NCI-H1417 treated with DMSO at 0.1 percent for 48 hours (cell line): Measurements from ENCODE around the gene NPAS3.
"Not testable (repeated sequence)": the region's sequence is repeated elsewhere in the genome, so short reads cannot be mapped to it uniquely, and the experiment has no call there.

Source experiments
- DNase-seq: peaks from one replicate; lab custom pipeline; 2025; lab: John Stamatoyannopoulos, UW

Gene NPAS3

DNA sequence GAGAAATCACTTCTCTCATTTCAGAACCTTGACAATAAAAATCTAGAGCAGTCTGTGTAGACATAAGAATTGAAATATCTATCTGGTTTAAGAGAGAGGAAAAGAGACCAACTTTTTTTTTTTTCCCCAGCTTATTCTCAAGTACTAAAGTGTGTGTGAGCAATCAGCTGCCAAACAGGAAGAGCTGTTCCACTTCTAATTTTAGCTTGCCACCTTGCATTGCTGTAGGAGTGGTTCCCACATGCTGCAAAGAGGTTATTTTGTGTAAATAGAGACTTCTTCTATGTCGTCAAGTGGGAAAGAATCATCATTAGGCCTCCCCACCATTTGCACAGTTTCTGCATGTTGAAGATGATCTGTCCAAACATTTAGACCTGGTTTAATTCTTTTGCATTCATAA is 142.6 kb downstream of the NPAS3 start:
- DNase-seq: no peak

DNA sequence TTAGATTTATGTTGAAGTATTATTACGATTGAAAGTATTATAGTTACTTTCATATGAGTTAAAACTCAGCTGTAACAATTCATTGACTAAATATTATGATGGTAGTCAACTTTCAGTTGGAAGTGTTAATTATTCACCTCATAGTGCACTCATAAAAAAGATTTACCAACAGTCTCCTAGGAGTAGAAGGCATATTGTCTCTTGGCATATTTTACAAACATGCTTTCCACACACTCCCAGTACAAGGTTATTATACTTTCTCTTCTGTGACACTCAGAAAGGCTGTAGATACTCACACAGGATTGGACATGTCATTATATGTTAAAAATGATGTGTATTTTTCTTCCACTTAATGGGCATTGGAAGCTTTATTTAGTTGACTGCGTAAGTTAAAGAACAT is 147.1 kb downstream of the NPAS3 start:
- DNase-seq: no peak

DNA sequence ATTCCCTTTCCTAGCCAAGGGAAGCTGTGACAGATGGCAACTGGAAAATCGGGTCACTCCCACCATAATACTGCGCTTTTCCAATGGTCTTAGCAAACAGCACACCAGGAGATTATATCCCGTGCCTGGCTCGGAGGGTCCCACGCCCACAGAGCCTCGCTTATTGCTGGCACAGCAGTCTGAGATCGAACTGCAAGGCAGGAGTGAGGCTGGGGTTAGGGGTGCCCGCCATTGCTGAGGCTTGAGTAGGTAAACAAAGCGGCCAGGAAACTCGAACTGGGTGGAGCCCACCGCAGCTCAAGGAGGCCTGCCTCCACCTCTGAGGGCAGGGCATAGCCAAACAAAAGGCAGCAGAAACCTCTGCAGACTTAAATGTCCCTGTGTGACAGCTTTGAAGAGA is 149.6 kb downstream of the NPAS3 start:
- not testable (repeated sequence) for DNase-seq

DNA sequence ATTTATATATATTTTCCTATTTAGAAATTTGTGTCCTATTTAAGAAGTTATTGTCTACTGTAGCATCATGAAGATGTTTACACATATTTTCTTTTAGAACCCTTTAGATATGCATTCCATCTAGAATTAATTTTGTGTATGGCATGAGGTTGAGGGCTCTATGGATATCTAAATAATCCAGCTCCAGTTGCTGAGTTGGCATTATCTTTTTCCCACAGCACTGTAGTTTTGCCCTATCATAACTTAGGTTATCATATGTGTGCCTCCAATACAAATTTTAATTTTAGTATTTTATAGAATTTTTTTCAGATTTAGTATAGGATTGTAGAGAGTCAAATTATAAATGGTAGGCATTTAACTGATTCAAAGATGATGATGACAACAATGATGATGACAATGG is 159.3 kb downstream of the NPAS3 start:
- no peak for DNase-seq

DNA sequence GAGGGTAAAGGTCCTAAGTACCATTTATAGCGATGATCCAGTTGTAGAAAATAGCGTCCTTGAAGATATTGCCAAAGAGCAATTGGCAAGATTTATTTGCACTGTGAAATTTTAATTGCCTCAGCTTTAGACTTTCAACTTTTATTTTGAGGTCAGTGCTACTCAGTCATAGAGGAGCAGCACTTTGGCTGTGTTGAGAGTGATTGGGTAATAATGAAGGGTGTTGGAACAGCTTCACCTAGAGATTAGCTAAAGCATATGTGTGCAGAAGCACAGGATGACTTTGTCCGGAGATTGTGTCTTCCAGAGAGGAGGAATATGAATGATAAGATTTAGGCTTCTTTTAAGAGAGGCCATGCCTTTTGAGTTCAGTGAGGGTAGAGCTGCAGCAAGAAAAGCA is 164.8 kb downstream of the NPAS3 start:
- DNase-seq: no peak

DNA sequence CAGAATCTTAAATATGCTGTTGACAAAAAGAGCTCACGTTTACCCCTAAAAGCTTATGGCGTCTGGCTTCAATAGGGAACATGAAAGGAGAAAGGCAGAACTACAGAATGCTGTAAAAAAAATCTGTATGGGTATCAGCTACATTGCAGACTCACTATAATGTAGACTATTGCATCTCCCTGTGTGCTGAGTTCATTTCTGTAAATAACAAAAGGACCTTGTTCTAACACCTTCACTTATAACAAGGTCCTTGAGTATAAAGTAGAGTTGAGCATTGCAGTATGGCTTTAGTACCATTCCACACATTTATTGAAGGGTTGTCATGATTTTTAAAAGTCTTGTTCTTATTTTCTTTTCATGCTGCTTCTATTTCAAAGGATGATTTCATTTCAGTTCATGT is 165.3 kb downstream of the NPAS3 start:
- no peak for DNase-seq

DNA sequence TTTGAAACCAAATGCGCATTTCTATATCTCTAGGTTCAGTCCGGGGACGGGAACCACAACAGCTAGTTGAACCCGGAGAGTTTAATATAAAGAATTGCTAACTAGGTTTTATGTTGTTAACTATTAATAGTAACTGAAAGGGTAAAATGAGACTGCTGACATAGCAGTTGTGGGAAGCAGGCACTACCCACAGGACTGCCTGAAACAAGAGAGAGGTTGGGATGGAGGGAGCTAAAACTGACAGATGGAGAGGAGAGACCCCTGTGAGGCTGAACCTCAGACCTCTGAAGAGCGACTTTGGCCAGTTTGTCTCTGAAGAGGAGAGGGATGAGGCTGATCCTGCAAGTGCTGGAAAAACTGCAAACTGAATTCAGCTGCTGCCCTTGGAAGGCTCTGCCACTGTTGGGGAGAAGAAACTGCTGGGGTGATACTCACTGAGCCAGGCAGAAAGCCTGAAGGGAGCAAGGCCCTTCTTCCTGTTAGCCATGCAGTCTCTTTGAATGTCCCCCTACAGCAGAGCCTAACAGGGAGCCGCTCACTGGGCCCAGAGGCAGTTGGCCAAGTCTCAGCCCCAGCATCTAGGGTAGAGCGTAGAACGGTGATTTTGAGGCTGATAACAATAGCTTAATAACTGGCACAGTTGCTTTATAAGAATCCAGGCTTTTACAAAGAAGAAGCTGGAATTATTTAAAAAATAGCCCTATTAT is 172.2 kb downstream of the NPAS3 start:
- DNase-seq: no peak

DNA sequence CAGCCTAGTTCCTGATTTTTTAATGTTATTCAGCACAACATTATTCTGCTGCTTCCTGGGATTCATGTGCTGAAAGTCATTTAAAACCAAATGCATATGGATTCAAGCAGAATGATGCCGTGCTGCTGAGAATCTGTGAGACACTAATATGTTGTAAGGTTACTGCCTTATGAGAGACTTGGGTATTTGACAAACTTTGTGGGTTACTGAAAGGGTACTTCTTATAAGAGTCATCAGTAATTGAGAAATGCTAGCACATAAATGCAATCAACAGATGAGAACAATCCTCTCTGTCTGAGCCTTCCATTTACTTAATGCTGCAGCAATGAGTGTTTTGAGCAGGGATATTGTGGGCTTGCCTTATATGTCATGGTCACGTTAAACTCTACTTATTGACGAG is 175.7 kb downstream of the NPAS3 start:
- no peak for DNase-seq

DNA sequence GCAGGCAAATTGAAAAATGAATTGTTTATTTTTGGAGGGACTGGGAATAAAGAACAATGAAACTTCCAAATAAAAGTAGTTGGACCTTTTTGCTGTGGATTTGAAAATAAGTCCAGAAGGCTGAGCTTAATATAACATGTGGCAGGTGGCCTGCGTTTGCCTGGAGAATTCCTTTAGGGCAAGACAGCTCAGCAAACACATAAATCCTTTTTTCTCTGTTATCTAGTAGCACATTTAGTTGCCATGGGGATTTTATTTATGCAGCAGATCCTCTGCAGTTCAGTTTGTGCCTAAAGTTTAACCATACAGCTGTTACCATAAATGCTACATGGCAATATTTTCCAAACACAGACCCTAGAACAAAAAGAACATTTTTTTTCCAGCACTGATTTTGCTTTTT is 180.0 kb downstream of the NPAS3 start:
- DNase-seq: peak; percentile 85

DNA sequence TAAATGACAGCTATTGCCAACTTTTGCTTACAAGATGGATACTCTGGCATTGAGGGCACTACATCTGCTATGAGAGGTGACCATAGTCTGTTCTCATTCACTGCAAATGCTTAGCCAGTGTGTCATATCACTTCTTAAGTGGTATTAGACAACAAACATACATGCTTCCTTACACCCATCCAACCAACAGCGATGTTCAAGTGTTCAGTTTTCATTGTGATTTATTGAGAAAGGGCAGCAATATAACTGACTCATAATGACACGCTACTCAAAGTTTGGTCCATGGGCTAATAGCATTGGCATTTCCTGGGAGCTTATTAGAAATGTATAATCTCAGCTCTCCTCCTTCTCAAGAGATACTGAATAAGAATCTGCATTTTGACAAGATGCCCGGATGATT is 181.7 kb downstream of the NPAS3 start:
- DNase-seq: no peak

DNA sequence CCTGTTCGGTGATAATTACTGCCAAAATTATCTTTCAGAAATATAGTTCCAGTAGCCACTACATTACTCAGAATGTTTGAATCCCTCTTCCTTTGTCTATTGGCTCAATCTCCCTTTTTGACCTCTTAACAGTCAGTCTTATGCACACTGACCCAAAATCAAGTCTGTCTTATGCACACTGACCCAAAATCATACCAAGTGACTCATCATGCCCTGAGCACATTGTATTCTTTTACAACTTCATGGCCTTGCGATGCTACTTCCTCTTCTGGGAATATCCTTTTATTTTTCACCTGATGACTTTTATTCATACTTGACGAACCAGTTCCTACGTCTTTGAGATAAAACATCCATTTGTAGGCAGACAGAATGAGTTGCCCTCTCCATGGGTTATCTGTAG is 182.3 kb downstream of the NPAS3 start:
- DNase-seq: no peak

DNA sequence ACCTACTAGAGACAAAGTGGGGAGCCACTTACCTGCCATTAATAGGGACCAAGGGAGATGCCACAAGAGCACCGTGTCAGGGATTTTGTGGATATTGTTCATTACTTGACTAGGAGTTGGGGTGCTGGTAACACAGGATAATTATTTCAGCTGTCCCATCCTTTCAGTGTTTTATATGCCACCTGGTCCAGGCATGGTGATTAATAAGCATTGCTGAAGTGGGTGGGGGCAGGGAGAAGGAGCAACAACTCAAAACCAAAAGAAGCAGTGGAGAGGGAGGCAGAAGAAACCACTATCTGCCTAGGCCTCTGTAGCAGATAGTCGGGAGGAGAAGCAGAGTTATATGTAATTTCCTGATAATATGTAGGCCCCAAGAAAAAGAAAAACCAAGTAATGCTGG is 184.6 kb downstream of the NPAS3 start:
- no peak for DNase-seq

DNA sequence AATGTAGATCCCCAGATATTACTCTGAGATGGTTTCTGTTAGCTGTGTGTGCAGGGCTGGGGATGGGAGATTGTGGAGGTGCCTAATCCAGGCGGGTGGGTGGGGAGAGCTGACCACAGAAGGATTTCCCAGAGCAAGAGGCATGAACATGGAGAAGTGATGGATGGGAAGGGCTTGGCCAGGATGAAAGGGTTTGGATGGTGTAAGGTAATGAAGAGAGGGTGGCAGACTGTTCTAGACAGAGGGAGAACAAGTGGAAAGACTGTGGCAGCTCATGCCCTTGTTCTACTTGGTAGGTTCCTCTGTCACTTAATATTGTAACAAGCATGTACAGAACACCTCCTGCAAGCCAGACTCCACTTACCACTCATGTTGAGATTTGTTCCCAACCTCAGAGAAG is 187.8 kb downstream of the NPAS3 start:
- DNase-seq: no peak

DNA sequence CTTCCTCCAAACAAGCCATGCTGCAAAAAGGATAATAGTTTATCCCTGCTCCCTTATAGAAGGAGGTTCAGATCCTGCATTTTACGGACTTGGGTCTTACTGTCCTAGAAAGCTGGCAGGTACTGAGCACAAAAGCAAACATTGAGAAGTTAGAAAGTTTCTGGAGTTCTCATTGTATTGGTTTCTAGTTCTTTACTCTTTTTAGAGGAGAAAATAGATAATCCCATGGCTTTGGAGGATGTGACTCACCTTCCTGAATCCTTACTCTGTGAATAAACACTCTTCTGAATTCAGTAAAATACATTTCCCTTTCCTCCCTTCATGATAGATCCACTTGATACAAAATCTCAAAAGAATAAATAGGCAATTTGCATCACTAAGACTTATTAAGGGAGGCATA is 188.9 kb downstream of the NPAS3 start:
- no peak for DNase-seq

DNA sequence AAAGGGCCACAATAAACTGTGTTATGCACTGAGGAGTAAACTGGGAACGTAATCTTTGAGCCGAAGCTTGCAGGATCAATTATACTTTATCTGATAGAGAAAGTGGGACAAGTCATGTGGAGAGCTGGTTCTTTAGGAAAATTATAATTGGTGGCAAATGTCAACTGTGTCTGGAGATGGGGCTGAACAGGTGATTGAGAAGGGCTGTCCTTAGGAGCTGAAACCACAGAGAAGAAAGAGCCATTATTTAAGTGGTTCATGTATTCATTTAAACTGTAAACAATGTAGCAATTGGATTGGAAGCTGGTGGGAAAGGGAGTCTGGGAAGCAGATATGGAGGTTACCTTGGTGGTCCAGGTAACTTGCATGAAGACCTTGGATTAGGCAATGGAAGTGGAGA is 193.1 kb downstream of the NPAS3 start:
- no peak for DNase-seq

DNA sequence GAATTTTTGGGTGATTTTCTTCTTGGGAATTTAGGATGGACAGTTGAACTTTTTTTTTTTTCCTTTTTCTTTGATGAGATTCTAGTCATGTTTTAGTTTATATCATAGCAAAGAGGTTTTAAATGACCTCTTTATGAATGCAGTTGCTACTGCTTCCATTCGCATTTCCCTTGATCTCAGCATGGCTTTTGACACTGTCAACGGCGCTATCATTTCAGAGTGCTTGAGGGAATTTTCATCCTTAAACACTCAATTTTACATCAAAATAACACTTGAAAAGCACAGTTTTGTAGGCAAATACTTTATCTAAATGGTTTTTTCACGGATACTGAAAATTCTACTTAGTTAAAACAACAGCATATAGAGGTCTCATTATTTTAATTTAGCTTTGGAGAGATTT is 195.5 kb downstream of the NPAS3 start:
- no peak for DNase-seq

DNA sequence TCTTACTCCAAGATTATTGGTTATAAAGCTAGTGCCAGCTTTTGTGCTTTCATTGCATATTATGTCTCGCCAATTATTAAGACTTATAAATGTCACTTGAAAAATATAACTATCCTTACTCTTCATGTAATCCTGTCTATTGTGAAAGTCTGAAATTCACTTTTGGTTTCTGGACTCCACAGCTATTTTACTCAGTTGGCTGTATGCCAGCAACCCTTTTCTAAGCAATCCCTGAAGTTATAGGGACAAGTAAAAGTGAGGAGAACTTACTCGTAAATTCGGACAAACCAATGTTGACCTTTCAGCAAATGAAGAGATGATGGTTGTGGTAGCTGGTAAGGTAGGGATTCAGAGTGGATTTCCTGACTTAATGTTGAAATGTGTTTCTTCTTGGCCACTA is 196.3 kb downstream of the NPAS3 start:
- DNase-seq: no peak

DNA sequence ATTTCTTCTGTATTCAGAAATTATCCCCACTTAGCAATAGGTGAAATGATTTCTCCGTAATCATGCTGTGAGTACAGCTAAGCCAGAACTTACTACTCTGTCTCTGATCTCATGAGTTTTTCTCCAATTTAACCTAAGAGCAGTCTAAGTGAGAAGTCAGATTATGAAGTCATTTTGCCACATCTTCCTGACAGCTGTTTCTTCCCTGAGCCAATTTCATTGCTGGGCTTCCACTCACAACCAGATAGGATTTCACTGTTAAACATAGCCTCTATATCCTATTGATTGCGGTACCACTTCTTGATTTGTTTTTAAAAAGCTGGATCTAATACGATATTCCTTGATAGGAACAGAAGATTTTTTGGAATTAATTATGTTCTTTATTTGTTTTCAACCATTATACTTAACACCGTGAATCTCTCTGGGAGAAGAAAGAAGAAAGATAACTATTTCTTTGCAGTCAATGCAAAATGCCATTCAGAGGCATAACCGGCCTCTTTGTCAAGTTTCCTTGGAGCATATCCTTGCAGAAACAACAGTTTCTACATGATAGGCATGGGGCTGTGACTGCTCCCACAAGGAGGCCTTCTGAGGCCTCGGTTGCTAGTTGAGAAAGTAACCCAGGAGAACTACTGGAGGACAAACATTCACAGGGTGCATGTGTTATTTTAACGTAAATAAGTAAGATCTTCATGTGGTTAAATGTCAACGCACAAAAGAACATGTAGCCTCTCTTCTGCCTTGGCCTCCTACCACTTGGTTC is 212.2 kb downstream of the NPAS3 start:
- DNase-seq: no peak

DNA sequence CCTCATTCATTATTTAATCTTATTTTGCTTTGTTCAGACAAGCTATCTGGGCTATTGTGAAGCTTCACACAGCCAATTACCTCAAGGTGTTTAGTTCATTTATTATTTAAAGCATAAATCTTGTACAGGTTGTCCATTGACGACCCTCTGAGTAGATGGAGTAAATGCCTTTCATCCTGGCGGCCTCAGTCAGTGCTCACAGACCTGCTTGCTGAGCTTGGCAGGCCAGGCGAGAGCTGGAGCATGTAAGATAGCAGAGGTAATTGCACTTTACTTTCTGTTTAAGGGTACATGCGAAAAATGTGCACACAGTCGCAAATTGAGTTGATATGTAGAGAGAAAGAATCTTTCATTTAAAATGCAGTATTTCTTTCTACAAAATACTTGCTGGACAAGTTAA is 224.4 kb downstream of the NPAS3 start:
- no peak for DNase-seq

DNA sequence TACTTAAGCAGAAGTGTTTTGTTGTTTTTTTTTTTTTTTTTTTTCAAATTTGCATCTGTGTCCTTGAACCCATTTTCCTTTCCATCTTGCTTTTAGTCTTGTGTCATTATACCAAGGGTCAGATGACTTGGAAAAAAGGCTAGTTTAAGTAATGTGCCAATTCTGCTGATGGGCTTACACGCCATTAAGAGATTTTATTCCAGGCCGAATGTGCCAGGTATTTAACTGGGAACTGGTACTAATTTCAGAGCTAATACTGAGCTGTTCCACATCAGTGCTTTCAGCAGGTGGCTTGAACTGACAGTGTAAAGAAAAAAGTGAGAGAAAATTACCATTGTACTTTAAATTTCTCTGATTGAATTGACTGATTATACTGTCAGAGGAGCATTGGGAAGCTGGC is 224.9 kb downstream of the NPAS3 start:
- no peak for DNase-seq

DNA sequence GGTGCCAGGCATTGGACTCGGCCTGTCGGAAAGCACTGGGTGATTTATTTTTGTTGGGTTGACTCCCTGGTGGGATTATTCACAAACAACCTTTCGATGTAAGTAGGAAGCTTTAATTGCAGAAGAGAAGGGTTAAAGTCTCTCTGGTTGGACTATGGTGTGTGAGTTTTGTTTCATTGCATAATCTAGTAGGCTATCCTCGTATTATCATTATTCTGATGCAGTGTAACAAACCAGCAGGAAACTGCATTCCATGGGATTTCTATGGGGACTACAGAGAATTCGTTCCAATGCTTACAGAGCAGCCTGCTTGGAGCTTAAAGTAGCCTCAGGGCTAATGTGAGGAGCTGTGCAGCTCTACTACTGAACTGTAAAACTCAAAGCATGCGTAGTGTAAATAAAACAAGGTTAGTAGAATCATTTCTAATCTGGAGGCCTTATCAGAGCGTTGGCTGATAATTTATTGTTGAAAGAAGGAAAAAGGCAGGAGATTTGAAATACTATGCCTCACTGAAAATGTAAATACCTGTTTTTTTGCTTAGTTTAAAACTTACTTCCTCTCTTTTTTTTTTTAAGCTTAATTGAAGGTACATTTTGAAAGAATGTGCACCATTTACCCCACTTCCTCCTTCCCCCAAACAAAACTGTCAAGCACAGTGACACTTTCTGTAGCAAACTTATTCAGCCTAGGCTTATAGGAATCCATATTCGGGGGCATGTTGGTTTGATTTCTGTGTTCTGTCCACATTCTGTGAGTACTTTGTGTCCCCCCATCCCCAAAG is 226.7 kb downstream of the NPAS3 start:
- no peak for DNase-seq

DNA sequence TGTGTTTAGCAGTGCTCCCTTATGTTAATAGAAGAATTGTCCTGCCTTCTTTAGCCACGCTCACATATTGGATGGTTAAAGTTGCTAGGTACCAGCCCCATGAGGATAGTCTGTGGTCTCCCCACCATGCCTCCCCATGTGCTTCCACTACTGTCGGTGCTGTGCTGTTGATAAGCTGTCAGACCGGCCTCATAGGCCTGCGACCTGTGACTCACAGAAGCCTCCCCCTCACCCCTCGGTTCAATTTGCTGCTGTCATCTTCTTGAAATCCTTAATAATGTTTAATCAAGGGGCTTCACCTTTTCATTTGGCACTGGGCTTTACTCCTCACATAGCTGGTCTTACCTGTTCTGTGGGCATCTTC is 227.2 kb downstream of the NPAS3 start:
- DNase-seq: no peak

DNA sequence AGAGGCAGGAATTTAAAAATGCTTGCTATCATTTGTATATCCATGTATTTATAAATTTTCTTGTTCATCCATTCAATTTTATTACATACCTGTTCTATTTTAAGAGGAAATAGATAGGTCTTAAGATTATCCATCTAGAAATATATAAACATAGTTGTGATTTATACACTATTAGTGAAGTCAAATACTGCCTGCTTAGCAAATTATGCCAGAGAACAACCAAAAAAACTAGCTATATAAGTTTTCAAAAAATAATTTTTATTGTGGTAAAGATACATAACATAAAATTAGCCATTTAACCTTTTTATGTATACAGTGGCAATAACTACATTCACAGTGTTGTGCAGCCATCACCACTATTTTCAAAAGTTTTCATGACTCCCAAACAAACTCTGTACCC is 237.3 kb downstream of the NPAS3 start:
- no peak for DNase-seq
